ENCODE measurements around the gene OVCA2. TPM values are rescaled to one million over a fixed set of nuclear protein-coding genes. Genes with fewer than 3 reads are reported as not detected.

Gene OVCA2
- total RNA-seq, 2 donors from 2014 or later = 35.5 to 49.8 TPM

DNA sequence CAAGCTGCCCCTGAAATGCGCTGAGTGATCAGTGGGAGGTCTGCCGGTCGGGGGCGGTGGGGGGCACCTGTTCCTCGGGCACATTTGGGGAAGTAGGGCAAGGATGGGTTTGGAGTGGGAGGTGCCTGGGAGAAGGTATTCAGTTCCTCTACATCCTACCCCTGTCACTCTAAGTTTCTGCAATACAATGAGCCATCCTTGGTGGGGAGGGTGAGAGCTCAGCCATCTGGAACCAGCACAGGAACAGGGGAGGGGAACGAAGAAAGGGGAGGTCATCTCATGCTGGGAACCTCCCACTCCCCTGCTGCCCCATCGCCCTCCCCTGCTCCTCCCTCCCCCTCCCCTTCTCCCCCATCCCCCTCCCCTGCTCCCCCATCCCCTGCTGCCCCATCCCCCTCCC lies 7.7 kb upstream of the OVCA2 start:
- H3K4me3 Mint-ChIP-seq = no peak overlapping the region
- peaks cover 5 to 6% of the 10 kb centered on the region in 2 donors for H3K4me1 Mint-ChIP-seq (ENCODE audit: low read depth in 2 of 2)
- no peaks in the 10 kb centered on the region for H3K9me3 Mint-ChIP-seq
- DNase-seq (ENCODE audit: low spot score) (no peak), ATAC-seq (no peak)
- H3K27me3 Mint-ChIP-seq = no peaks in the 10 kb centered on the region
- H3K27ac Mint-ChIP-seq = no peak overlapping the region
- no peaks in the 10 kb centered on the region for H3K36me3 Mint-ChIP-seq

GRCh38 chr17:2034806-2035540 lies 6.8 kb upstream of the OVCA2 start:
- ATAC-seq (no peak), DNase-seq (ENCODE audit: low spot score) (no peak)
- no peak overlapping the region for H3K4me3 Mint-ChIP-seq
- no peaks in the 10 kb centered on the region for H3K9me3 Mint-ChIP-seq
- no peaks in the 10 kb centered on the region for H3K36me3 Mint-ChIP-seq
- H3K27me3 Mint-ChIP-seq = no peaks in the 10 kb centered on the region
- no peak overlapping the region for H3K27ac Mint-ChIP-seq
- peaks cover 5 to 6% of the 10 kb centered on the region in 2 donors for H3K4me1 Mint-ChIP-seq (ENCODE audit: low read depth in 2 of 2)

DNA sequence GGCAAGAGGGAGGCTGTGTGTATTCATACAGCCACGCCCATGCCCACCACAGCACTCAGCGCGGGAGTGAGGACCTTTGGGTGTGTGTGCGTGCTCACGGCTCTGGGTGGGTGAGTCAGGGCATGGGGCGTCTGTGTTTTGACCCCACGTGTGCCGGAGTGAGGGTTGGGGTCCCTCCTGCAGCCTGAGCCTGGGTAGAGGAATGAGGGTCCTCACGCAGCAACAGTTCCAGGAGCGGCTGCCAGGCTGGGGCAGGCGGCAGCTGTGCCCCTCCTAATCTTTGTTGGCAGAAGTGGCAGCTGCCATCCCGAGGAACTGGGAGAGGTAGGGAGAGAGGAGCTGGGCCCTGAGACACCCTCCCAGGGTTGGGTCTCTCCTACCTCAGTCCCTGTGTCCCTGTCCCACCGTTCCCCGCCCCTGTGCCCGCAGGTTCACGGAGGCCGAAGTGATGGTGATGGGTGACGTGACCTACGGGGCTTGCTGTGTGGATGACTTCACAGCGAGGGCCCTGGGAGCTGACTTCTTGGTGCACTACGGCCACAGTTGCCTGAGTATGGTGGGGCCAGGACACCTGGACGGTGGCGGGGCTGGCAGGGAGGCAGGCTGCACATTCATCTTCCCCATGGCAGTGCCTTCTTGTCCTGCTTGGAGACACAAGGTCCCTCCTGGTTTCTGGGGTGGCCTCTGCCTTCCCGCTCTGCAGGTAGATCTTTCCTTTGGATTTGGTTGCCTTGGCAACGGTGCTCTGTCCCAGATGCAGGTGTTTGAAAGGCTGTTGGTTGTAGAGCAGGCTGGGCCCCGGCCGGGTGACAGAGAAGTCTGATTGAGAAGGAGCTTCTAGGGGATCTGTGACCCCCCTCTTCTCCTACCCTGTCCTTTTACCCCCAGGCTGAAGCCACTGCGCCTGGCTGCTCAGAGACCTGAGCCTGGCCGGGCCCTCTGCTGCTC lies 6.0 kb upstream of the OVCA2 start:
- Mint-ChIP-seq H3K27me3 (no peaks in the 10 kb centered on the region), H3K36me3 (no peaks in the 10 kb centered on the region), H3K9me3 (no peaks in the 10 kb centered on the region), H3K4me3 (no peak overlapping the region), H3K4me1 (ENCODE audit: low read depth in 2 of 2) (peaks cover 2 to 3% of the 10 kb centered on the region in 2 donors), H3K27ac (no peak overlapping the region)
- DNase-seq (ENCODE audit: low spot score) (no peak), ATAC-seq (no peak)

- Mint-ChIP-seq H3K27me3 (no peaks in the 10 kb centered on the region), H3K27ac (no peak overlapping the region), H3K4me1 (ENCODE audit: low read depth in 2 of 2) (peaks cover 2% of the 10 kb centered on the region in 2 donors), H3K36me3 (no peaks in the 10 kb centered on the region), H3K9me3 (no peaks in the 10 kb centered on the region), H3K4me3 (no peak overlapping the region)
- DNase-seq (ENCODE audit: low spot score) (no peak), ATAC-seq (no peak)
Observed at GRCh38 chr17:2037155-2037554, 4.7 kb upstream of the OVCA2 start.

- Mint-ChIP-seq H3K27ac (no peak overlapping the region), H3K9me3 (no peaks in the 10 kb centered on the region), H3K4me1 (ENCODE audit: low read depth in 2 of 2) (peaks cover 15 to 17% of the 10 kb centered on the region in 2 donors), H3K4me3 (peak overlapping the region; percentile 96), H3K27me3 (no peaks in the 10 kb centered on the region), H3K36me3 (peaks cover 7% of the 10 kb centered on the region)
- DNase-seq (ENCODE audit: low spot score) (no peak), ATAC-seq (no peak)
Observed at GRCh38 chr17:2040219-2040827, 1.5 kb upstream of the OVCA2 start.

GRCh38 chr17:2040942-2041560 lies 771 bp upstream of the OVCA2 start:
- DNase-seq (ENCODE audit: low spot score) (no peak), ATAC-seq (no peak)
- Mint-ChIP-seq H3K27ac (no peak overlapping the region), H3K9me3 (no peaks in the 10 kb centered on the region), H3K36me3 (peaks cover 7% of the 10 kb centered on the region), H3K4me3 (peak overlapping the region; percentile 96), H3K27me3 (no peaks in the 10 kb centered on the region), H3K4me1 (ENCODE audit: low read depth in 2 of 2) (peaks cover 15 to 17% of the 10 kb centered on the region in 2 donors)

DNA sequence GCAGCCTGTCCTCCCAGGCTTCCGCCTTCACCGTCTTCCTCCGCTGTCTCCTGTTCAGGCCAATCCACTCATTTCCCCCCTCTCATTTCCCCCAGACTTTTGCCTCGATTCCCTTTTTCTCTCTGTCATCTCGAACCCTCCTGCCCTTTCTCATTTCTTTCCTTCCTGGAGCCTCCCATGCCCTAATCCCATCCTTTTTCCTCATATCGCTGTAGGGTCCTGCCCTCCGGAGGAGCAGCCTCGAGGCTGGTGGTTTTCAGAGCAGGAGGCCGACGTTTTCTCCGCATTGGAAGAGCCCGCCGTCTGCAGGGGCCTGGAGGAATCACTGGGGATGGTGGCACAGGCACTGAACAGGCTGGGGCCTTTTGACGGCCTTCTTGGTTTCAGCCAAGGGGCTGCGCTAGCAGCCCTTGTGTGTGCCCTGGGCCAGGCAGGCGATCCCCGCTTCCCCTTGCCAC lies 597 bp downstream of the OVCA2 start:
- H3K27ac Mint-ChIP-seq = peak overlapping the region; percentile 93 to 94
- ATAC-seq = no peak
- peaks cover 15 to 17% of the 10 kb centered on the region in 2 donors for H3K4me1 Mint-ChIP-seq (ENCODE audit: low read depth in 2 of 2)
- DNase-seq (ENCODE audit: low spot score) = no peak
- no peaks in the 10 kb centered on the region for H3K27me3 Mint-ChIP-seq
- no peaks in the 10 kb centered on the region for H3K9me3 Mint-ChIP-seq
- H3K36me3 Mint-ChIP-seq = peaks cover 7% of the 10 kb centered on the region
- H3K4me3 Mint-ChIP-seq = peak overlapping the region; percentile 96

GRCh38 chr17:2042933-2043332 lies 1.1 kb downstream of the OVCA2 start:
- ATAC-seq (no peak), DNase-seq (ENCODE audit: low spot score) (no peak)
- no peaks in the 10 kb centered on the region for H3K9me3 Mint-ChIP-seq
- no peaks in the 10 kb centered on the region for H3K27me3 Mint-ChIP-seq
- H3K4me3 Mint-ChIP-seq = peak overlapping the region; percentile 96
- peaks cover 15 to 17% of the 10 kb centered on the region in 2 donors for H3K4me1 Mint-ChIP-seq (ENCODE audit: low read depth in 2 of 2)
- peak overlapping the region; percentile 93 to 94 for H3K27ac Mint-ChIP-seq
- H3K36me3 Mint-ChIP-seq = peaks cover 7% of the 10 kb centered on the region

DNA sequence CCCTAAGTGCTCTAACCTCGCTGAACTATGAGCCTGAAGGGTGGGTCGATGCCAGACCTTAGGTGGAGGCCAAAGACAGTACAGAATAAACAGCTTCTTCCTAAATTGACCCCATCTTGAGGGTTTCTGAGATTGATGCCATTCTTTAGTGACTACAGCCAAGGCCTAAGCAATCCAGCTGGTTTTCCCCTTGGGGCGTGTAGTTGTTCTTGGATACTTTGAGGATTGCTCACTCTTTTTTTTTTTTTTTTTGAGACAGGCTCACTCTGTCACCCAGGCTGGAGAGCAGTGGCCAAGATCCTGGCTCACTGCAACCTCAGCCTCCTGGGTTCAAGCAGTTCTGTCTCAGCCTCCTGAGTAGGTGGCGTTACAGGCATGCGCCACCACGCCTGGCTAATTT lies 2.0 kb downstream of the OVCA2 start:
- H3K27ac Mint-ChIP-seq = peak overlapping the region; percentile 93 to 94
- no peaks in the 10 kb centered on the region for H3K9me3 Mint-ChIP-seq
- ATAC-seq (no peak), DNase-seq (ENCODE audit: low spot score) (no peak)
- H3K27me3 Mint-ChIP-seq = no peaks in the 10 kb centered on the region
- peaks cover 15 to 17% of the 10 kb centered on the region in 2 donors for H3K4me1 Mint-ChIP-seq (ENCODE audit: low read depth in 2 of 2)
- peak overlapping the region; percentile 96 for H3K4me3 Mint-ChIP-seq
- peaks cover 7% of the 10 kb centered on the region for H3K36me3 Mint-ChIP-seq

DNA sequence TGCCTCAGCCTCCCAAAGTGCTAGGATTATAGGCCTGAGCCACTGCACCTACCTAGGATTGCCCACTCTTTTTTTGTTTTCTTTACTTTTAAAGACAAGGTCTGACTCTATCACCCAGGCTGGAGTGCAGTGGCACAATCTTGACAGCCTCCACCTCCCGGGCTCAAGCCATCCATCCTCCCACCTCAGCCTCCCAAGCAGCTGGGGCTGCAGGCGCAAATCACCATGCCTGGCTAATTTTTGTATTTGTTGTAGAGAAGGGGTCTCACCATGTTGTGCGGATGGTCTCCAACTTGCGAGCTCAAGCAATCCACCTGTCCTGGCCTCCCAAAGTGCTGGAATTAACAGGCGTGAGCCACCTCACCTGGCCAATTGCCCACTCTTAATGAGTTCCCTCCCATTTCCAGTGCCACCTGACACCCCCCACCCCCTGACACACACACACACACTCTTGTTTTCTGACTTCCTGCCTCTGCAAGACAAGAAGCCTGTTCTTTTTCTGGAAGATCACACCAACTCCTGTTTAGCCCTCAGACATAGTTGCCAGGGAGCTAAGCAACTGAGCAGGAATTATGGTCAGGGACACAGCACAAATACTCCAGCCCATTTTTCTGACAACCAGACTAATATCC lies 2.6 kb downstream of the OVCA2 start:
- H3K27ac Mint-ChIP-seq = no peak overlapping the region

DNA sequence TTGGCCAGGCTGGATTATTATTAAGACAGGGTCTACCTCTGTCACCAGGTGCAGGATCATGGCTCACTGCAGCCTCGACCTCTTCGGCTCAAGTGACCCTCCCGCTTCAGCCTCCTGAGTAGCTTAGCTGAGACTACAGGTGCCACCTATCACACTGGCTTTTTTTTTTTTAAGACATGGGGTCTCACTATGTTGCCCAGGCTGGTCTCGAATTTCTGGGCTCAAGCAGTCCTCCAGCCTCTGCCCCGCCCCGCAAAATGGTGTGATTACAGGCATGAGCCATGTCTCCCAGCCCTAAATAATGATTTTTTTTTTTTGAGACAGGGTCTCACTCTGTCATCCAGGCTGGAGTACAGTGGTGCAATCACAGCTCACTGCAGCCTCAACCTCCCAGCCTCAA lies 5.8 kb downstream of the OVCA2 start:
- DNase-seq (ENCODE audit: low spot score) (no peak), ATAC-seq (no peak)
- Mint-ChIP-seq H3K36me3 (peaks cover 7% of the 10 kb centered on the region), H3K27ac (no peak overlapping the region), H3K4me3 (no peak overlapping the region), H3K4me1 (ENCODE audit: low read depth in 2 of 2) (peaks cover 18 to 19% of the 10 kb centered on the region in 2 donors), H3K27me3 (no peaks in the 10 kb centered on the region), H3K9me3 (no peaks in the 10 kb centered on the region)

More for the DNA sequence above, 2.6 kb downstream of the OVCA2 start:
- DNase-seq (ENCODE audit: low spot score) (no peak), ATAC-seq (no peak)
- no peak overlapping the region for H3K4me3 Mint-ChIP-seq
- peaks cover 7% of the 10 kb centered on the region for H3K36me3 Mint-ChIP-seq
- H3K4me1 Mint-ChIP-seq (ENCODE audit: low read depth in 2 of 2) = peaks cover 15 to 17% of the 10 kb centered on the region in 2 donors
- no peaks in the 10 kb centered on the region for H3K9me3 Mint-ChIP-seq
- H3K27me3 Mint-ChIP-seq = no peaks in the 10 kb centered on the region

DNA sequence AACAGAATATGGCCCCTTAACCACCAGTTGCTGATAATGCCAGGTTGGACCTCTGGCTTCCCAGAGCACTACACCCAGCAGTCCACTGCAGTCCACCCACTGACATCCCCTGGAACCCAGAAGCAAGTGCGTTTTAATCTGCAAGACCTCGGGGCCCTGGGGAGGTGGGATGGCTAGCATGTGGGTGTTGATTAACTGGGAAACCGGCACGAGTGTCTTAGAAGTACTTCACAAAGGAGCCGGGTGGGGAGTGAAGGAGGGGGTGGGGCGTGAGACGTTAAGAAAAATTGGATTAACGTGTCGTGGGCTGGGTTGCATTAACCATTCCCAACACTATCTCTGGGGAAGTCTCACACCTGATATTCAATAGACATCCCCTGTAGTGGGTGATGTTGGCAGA lies 7.0 kb downstream of the OVCA2 start:
- ATAC-seq = no peak
- H3K4me1 Mint-ChIP-seq (ENCODE audit: low read depth in 2 of 2) = peaks cover 15 to 16% of the 10 kb centered on the region in 2 donors
- DNase-seq (ENCODE audit: low spot score) = no peak
- peak overlapping the region; percentile 76 for H3K4me3 Mint-ChIP-seq
- H3K36me3 Mint-ChIP-seq = no peaks in the 10 kb centered on the region
- no peak overlapping the region for H3K27ac Mint-ChIP-seq
- no peaks in the 10 kb centered on the region for H3K27me3 Mint-ChIP-seq
- H3K9me3 Mint-ChIP-seq = no peaks in the 10 kb centered on the region

All from natural killer cell treated with Interleukin-12 subunit alpha and Interleukin-12 subunit beta and Interleukin-15 and Interleukin-18, amount 100 ng/mL, for 72 hours (primary cell).